PC-9 (cell line): ENCODE data around the gene IL1RAP. TPM values are rescaled to one million over a fixed set of nuclear protein-coding genes. Genes with fewer than 3 reads are reported as not detected.
A peak's percentile ranks its signal among the peaks of the same experiment; 100 is the strongest.
"Not testable (repeated sequence)": the region's sequence is repeated elsewhere in the genome, so short reads cannot be mapped to it uniquely, and the experiment has no call there.

Source experiments
- BruUV-seq: library from RNA; stranded (reverse); fragments of 400-500 nt; replicated peaks from 2 replicates; lab custom pipeline; 2021; lab: Mats Ljungman, UMichigan
- CTCF ChIA-PET: fragments of 300-600 bp; sonication (Branson Sonifier 250); formaldehyde crosslinking; loops from one replicate; lab custom pipeline; 2022; ENCODE audit warnings: antibody characterized with exemption; lab: Charles Lee
- POLR2A ChIA-PET: fragments of 300-600 bp; sonication (Branson Sonifier 250); formaldehyde crosslinking; loops from one replicate; lab custom pipeline; 2022; ENCODE audit warnings: antibody characterized with exemption; ENCODE audit not compliant: unreplicated experiment; lab: Charles Lee
- DNase-seq, 2 experiments: peaks; one replicate each; pipeline versions ENCODE4 v3.0.0 to v3.0.0-alpha.2; 2015 to 2022; ENCODE audit warnings: mixed read lengths in 1 of 2
- H2AFZ ChIP-seq: fragments of 200-600 bp; sonication (generic); 2 replicates; pipeline ENCODE4 v1.8.1; 2017; ENCODE audit warnings: antibody characterized with exemption
- H3F3A ChIP-seq: fragments of 200-600 bp; sonication (generic); 2 replicates; pipeline ENCODE4 v1.8.1; 2017; ENCODE audit warnings: antibody characterized with exemption, mild to moderate bottlenecking, low read depth; ENCODE audit not compliant: insufficient read depth
- H3K27ac ChIP-seq: fragments of 200-600 bp; sonication (generic); 2 replicates; pipeline ENCODE4 v1.6.1; 2016; ENCODE audit warnings: mixed run types
- H3K27me3 ChIP-seq: fragments of 200-600 bp; sonication (generic); 2 replicates; pipeline ENCODE4 v1.6.1; 2016; ENCODE audit warnings: low read depth, mixed run types; ENCODE audit not compliant: insufficient read depth
- H3K36me3 ChIP-seq: fragments of 200-600 bp; sonication (generic); 2 replicates; pipeline ENCODE4 v1.6.1; 2016; ENCODE audit warnings: low read depth, mixed run types
- H3K4me1 ChIP-seq: fragments of 200-600 bp; sonication (generic); replicated peaks from 2 replicates; pipeline ENCODE4 v1.6.1; 2016; ENCODE audit warnings: mixed run types; ENCODE audit not compliant: insufficient read depth
- H3K4me2 ChIP-seq: fragments of 200-600 bp; sonication (generic); 2 replicates; pipeline ENCODE4 v1.6.1; 2017; ENCODE audit warnings: mixed run types
- H3K4me3 ChIP-seq: fragments of 200-600 bp; sonication (generic); 2 replicates; pipeline ENCODE4 v1.6.1; 2016; ENCODE audit warnings: mixed run types
- H3K79me2 ChIP-seq: fragments of 200-600 bp; sonication (generic); 2 replicates; pipeline ENCODE4 v1.6.1; 2017; ENCODE audit warnings: low read depth, mixed run types
- H3K9me2 ChIP-seq: fragments of 200-600 bp; sonication (generic); 2 replicates; pipeline ENCODE4 v1.8.1; 2017; ENCODE audit warnings: mild to moderate bottlenecking; ENCODE audit not compliant: insufficient read depth
- H3K9me3 ChIP-seq: fragments of 200-600 bp; sonication (generic); 2 replicates; pipeline ENCODE4 v1.8.1; 2016; ENCODE audit warnings: low read depth; ENCODE audit not compliant: insufficient read depth
- H4K20me1 ChIP-seq: fragments of 200-600 bp; sonication (generic); 2 replicates; pipeline ENCODE4 v1.8.1; 2017; ENCODE audit not compliant: insufficient read depth
- CTCF ChIP-seq: fragments of 200-600 bp; sonication (generic); conservative IDR thresholded peaks from 2 replicates; pipeline ENCODE4 v1.6.1; 2017; ENCODE audit warnings: mixed run types, antibody characterized with exemption, mild to moderate bottlenecking, moderate library complexity
- EZH2 ChIP-seq: fragments of 200-600 bp; sonication (generic); IDR thresholded peaks from 2 replicates; pipeline ENCODE4 v1.8.0; 2017; ENCODE audit warnings: antibody characterized with exemption, low read depth
- intact Hi-C: fragments of 100-400 bp; cut with micrococcal nuclease; formaldehyde crosslinking; loops from one replicate; pipeline ENCODE4 v1.10.0; 2022; ENCODE audit not compliant: unreplicated experiment
- total RNA-seq: library from RNA; stranded (reverse); gene quantifications from 2 replicates; pipeline ENCODE4 v1.2.3, GENCODE V29; 2021

IL1RAP gene
- total RNA-seq, 1 experiment from 2014 or later: 13.3 TPM

GRCh38 chr3:190517687-190518086 is 3.8 kb downstream of the IL1RAP start:
- Histone ChIP-seq H3K4me3 (no peak overlapping the region), H2AFZ (no peak overlapping the region), H3K79me2 (no peaks in the 10 kb centered on the region), H3K4me2 (peak overlapping the region; percentile 32; the same call in 1 of the 2 replicates), H3K4me1 (peaks cover 25% of the 10 kb centered on the region), H4K20me1 (no peaks in the 10 kb centered on the region), H3K9me2 (no peaks in the 10 kb centered on the region), H3K9me3 (no peaks in the 10 kb centered on the region), H3K27ac (0 out of 2 replicates have a peak overlapping the region, but pooled peaks have one; percentile 17), H3F3A (peaks cover 14% of the 10 kb centered on the region; the same call in 1 of the 2 replicates), H3K36me3 (no peaks in the 10 kb centered on the region), H3K27me3 (no peaks in the 10 kb centered on the region)
- no peak; the same call in 1 of the 2 replicates for TF ChIP-seq CTCF
- peak; percentile 13 to 83 for DNase-seq
- BruUV-seq: no TSS peak
- POLR2A ChIA-PET: interaction anchor here (0.7 to 1.1 kb wide), 2 partner anchors 46 to 192 kb away, joined by 3 to 9 read pairs; no protein-coding TSS in a partner anchor
- CTCF ChIA-PET: interaction anchor here (0.6 kb wide), 2 partner anchors 16 to 164 kb away, joined by 3 read pairs; no protein-coding TSS in a partner anchor
- intact Hi-C loops: loop anchor here (10.0 kb wide), 2 partner anchors 193 to 553 kb away; partner anchors contain the start of gene CLDN1

- H3K79me2 ChIP-seq, H3K9me3 ChIP-seq, H3K4me2 ChIP-seq, H3F3A ChIP-seq, H3K36me3 ChIP-seq, H3K9me2 ChIP-seq, H3K27ac ChIP-seq, H3K4me3 ChIP-seq, H4K20me1 ChIP-seq, DNase-seq, CTCF ChIA-PET, H2AFZ ChIP-seq, BruUV-seq, H3K27me3 ChIP-seq: not testable (repeated sequence)
- POLR2A ChIA-PET: interaction anchor here (1.1 kb wide), 1 partner anchor 45 kb away, joined by 3 read pairs; no protein-coding TSS in a partner anchor
- peaks cover 19% of the 10 kb centered on the region for H3K4me1 ChIP-seq
- intact Hi-C loops: loop anchor here (10.0 kb wide), 2 partner anchors 194 to 554 kb away; partner anchors contain the start of gene CLDN1
These were observed 4.6 kb downstream of the IL1RAP start for GRCh38 chr3:190518531-190518930.

- Histone ChIP-seq H3K4me2 (no peak overlapping the region), H3K9me3 (no peaks in the 10 kb centered on the region), H3K4me3 (no peak overlapping the region), H3F3A (peaks cover 7% of the 10 kb centered on the region; the same call in 1 of the 2 replicates), H3K79me2 (no peaks in the 10 kb centered on the region), H3K27me3 (no peaks in the 10 kb centered on the region), H4K20me1 (no peaks in the 10 kb centered on the region), H3K36me3 (no peaks in the 10 kb centered on the region), H3K9me2 (no peaks in the 10 kb centered on the region), H3K4me1 (peaks cover 19% of the 10 kb centered on the region), H3K27ac (no peak overlapping the region), H2AFZ (no peak overlapping the region)
- BruUV-seq: no TSS peak
- DNase-seq: no peak
- ChIA-PET CTCF (no interaction called here), POLR2A (interaction anchor here (0.5 to 0.6 kb wide), 2 partner anchors 507 to 1131 kb away, joined by 4 read pairs; no protein-coding TSS in a partner anchor)
- TF ChIP-seq EZH2 (no peak), CTCF (no peak)
- intact Hi-C loops: loop anchor here (10.0 kb wide), 2 partner anchors 195 to 555 kb away; partner anchors contain the start of gene CLDN1
These were observed 6.0 kb downstream of the IL1RAP start for GRCh38 chr3:190519886-190520285.
